GM18517 (cell line): ENCODE measurements around the gene NPHP1.
"Not testable (repeated sequence)": the region's sequence is repeated elsewhere in the genome, so short reads cannot be mapped to it uniquely, and the experiment has no call there.

Source experiments
- ATAC-seq: cut with Tn5 transposase; IDR thresholded peaks from one replicate; pipeline ENCODE4 v1.9.1; 2021; ENCODE audit warnings: mild to moderate bottlenecking, moderate library complexity; ENCODE audit not compliant: unreplicated experiment

The NPHP1 gene

DNA sequence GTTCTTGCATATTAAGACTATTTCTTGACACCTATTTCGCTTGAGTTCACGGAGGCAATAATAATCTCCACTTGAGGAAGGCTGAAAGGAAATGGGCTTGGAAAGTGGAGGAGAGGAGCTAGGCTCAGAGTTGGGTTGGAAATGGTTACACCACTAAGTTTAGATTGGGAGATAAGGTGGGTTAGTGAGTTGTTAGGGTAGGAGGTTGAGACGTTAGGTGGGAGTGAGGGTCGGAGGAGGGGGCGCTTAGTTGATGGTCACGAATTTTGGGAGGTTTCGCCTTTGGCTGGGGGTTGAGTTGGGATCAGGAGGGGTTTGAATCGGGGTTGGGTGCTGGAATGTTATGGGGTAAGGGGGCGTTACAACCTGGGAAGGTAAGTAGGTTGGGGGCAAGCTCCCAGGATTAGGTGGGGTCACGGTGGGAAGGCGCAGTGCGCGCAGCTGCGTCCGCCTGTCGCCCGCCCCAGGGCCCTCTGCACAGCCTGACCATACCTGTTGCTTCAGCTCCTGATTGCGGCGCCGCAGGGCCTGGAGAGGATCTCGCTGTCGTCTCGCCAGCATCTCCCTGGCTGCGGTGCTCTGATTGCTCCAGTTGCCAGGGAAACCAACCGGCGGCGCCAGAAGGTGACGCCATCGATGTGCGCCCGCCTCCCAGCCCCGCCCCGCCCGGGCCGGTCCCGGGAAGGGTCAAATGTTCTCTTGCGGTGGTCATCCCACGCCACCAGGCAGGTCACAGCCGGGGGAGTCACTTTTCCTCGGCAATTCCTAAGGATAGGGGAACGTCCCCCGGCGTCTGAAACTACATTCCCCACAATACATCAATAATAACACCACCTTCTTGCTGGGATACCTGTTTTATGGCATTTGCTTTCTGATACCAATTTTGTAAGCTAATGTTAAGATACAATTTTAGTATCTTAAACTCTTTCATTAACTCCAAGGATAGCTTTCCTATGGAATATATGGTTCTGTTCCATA lies at the start of gene NPHP1:
Gene NPHP1 (minus strand): TSS at position 606 of the 978 bp plus-strand sequence. CDS start 45 bp downstream, at position 561.
- peak; percentile 89 for ATAC-seq

DNA sequence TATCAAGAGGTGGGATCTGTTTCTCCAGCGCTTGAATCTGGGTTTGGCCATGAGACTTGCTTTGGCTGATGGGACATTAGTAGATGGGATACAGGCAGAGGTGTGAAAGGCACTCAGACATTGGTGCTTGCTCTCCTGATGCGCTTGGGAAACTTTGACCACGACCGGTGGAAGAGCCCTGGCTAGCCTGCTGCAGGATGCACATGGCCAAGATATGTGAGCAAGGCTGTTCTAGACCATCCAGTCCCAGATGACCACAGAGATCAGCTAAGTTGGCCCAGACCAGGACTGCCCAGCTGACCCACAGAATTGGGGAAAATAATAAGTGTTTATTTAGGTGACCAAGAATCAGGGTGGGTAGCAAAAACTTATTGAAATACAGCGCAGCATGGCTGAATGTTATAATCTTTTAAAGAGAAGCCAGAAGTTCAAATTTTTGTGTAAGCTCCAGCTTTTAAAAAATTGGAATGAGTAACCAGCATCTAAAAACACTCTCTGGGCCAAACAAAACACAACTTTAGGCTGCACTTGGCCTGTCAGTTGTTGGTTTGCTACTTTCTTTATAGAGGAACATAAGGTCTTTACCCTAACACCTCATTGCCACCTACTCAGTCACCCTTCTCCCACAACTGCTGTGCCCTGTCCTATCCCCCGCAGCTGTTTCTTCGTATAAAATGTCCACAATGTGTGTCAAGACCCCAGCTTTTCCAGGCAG lies 43.4 kb upstream of the NPHP1 start:
- not testable (repeated sequence) for ATAC-seq

DNA sequence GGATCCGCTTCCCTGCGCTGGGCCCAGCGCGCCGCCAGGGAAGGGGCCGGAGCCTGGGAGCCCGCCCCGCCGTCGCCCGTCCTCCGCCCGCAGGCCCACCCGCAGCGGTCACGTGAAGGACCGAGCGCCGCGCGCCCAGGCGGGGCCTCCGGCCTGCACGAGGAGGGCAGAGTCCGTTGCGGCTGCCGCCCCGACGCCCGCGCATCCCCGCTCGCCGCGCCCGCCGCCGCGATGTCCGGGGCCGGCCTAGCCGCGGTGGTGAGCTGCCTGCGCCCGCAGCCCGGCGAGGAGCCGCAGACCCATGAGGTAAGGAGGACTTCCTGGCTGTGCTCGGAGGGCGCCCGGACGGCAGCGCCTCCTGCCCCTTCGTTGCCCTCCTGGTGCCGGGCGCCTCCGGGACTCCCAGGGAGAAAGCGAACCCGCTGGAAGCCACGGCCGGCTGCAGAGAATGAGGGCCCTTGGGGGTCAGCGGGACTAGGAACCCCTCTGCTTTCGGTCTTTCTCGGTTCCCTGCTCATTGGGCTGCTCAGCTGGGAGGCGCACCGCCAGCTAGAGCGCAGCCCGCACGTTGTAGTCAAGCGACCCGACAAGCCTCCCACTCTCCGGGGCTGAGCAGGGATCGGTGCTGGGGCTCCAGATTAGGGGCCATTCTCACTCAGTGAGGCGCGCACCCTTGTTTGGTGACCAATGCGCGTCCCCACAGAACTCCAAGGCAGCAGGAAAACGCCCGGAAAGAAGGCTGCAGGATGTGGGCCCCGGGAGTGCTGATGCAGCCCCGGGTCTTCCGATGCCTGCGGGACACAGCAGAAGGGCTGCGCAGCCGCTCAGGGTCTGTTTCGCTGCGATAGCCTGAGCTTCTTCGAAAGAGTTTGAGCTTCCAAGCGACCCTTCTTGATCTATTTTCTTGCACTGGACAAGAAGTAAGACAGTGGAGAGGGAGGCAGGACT lies 40.9 kb upstream of the NPHP1 start:
- not testable (repeated sequence) for ATAC-seq

DNA sequence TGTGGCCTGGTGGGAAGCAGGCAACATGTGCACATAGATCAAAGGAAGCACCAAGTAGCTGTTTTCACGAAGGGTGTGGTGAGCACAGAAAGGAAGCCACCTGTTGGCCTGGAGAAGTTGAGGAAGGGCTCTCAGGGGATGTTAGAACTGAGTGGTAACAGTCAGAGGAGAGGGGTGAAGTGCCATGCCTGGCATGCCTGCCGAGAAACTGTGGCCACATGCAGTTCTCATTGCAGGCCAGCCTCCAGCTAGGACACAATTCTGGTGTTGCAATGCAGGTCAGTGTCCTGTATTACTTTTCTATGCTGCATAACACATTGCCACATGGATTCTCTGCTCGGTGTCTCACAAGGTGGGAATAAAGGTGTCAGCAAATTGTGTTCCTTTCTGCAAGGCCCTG lies 38.5 kb upstream of the NPHP1 start:
- ATAC-seq = not testable (repeated sequence)

DNA sequence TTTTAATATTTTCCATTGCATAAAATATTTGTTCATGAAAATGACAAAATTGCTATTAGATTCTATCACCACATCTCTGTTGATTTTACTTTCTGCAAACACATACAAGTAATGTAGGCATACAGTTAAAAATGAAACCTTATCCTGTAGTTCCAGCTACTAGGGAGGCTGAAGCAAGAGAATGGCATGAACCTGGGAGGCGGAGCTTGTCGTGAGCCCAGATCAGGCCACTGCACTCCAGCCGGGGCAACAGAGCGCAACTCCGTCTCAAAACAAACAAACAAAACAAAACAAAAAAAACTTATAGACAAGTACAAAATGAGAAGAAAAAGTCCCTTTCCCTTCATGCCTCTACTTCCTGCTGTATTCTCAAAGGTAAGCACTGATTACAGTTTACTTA lies 29.7 kb upstream of the NPHP1 start:
- not testable (repeated sequence) for ATAC-seq

DNA sequence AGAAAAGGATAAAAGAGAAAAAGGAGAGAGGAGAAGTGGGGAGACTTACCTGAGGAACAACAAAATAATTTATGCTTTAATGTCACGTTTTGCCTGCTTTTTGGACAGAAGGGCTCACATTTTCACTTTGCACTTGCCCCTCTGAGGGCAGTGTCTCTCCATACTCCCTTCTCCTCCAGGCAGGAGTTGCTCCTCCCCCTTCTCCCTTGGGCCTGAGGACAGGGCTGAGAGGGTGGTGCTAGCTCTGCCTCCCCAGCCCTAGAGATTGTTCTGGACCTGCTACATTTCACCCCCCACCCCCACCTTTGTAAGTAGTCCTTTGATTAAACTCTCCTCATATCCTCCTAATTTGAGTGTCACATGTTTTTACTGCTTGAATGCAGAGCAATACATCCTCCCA lies 25.1 kb upstream of the NPHP1 start:
- ATAC-seq = not testable (repeated sequence)

DNA sequence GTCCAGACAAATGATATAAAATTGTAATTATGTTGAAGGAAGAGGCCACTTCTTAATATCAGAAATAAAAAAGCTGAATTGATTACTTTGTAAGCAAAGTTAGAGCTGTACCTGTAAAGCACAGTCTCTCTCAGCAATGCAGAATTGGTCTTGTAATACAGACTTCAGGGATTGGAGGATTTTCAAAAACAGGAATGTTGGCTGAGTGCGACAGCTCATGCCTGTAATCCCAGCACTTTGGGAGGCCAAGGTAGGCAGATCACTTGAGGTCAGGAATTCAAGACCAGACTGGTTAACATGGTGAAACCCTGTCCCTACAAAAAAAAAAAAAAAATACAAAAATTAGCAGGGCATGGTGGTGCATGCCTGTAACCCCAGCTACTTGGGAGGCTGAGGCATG lies 17.8 kb upstream of the NPHP1 start:
- not testable (repeated sequence) for ATAC-seq

DNA sequence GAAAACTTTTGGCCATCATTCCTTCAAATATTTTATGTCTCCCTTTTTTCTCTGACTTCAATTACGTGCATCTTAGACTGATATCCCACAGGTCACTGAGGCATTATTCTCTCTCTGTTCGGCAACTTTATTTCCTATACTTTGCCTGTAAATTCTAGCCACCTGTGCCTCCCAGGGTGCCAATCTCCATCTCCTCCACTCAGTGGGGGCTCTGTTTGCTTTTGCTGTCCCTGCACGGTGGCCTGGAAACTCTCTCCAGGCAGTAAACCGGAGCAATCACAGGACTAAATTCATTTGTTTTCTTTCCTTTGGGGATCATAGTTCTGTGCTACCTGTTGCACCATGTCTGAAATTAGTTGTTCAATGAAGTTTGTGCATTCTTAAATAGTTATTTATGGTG lies 17.1 kb upstream of the NPHP1 start:
- no peak for ATAC-seq

DNA sequence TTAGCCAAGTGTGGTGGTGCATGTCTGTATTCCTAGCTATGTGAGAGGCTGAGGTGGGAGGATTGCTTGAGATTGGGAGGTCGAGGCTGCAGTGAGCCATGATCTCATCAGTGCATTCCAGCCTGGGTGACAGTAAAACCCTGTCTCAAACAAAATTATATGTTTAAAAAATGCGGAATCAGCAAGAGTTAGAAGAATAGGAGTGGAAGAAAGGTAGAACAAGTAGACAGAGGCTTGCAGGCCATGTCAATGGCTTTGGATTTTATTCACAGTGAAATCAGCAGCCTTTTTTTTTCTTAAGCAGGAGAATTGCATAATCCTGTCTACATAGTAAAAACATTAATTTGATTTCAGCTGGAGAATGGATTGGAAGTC lies 15.4 kb upstream of the NPHP1 start:
- ATAC-seq = no peak

DNA sequence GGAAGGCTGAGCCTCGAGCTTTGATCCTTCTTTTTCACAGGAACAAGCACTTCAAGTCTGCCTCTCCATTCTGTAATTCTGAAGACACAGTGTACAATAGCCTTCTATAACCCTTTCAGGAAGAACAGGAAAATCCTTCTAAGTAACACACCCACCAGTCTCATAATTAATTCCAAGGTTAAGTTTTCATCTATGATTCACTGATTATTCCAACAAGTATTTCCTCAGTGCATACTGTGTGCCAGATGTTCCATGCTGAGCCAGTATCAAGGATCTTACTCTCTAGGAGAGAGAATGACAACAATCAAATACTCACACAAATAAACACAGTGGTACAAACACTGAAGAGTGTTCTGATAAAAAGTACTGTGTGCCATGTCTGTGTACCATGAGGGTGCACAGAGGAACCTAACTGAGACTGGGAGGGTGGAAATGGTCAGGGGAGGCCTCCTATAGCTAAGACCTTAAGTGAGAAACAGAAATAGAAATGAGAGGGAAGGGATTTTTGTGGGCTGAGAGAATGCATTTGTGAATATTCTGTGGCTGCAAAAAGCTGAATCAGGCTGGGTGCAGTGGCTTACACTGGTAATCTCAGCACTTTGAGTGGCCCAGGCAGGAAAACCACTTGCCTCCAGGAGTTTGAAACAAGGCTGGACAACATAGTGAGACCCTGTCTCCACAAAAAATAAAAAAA lies 14.8 kb upstream of the NPHP1 start:
- ATAC-seq = no peak

DNA sequence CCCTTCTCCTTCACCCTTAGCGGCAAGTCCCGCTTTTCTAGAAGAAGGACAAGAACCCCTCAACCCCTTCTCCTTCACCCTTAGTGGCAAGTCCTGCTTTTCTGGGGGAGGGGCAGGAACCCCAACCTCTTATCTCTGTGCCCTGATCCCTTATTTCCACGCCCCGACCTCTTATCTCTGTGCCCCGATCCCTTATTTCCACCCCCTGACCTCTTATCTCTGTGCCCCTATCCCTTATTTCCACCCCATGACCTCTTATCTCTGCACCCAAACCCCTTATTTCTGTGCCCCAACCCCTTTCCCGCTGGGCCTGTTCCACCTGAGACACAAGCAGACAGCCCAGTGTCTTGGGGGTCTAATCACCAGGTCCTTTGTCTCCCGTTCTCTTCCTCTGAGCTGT lies 14.1 kb upstream of the NPHP1 start:
- ATAC-seq = not testable (repeated sequence)

DNA sequence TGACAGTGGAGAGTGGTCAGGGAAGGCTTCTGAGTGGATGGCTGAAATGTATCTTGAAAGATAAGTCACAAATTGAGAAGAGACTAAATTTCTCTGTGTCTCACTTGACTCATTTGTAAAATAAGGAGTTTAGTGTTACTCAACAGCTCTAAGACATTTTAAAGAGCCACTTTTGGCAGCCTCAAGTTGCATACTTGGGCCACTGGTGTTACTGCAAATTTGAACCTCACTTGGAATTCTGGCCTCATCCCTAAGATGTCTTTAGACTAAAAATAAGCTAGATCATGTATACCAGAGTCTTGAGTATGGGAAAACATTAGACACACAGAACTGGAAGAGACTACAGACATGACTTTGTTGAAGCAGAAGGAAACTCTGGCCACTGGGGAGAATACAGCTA lies 12.0 kb upstream of the NPHP1 start:
- ATAC-seq = no peak

DNA sequence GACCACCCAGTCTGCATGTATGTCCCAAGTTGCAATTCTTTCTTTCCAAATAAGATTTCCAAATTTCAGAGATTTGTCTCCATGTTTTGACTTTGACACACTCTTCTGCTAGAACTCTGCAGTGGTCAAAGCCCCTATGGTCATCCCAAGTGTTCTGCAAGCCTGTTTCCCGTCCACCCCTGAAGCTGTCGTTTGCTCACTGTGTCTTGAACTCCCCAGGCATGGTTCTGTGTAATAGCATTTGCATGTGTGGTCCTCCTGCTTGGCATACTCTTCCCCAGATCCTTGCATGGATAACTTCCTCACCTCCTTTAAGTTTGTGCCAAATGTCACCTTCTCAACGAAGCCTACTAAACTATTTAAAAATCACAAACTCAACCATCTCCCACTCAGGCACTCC lies 11.4 kb upstream of the NPHP1 start:
- no peak for ATAC-seq

DNA sequence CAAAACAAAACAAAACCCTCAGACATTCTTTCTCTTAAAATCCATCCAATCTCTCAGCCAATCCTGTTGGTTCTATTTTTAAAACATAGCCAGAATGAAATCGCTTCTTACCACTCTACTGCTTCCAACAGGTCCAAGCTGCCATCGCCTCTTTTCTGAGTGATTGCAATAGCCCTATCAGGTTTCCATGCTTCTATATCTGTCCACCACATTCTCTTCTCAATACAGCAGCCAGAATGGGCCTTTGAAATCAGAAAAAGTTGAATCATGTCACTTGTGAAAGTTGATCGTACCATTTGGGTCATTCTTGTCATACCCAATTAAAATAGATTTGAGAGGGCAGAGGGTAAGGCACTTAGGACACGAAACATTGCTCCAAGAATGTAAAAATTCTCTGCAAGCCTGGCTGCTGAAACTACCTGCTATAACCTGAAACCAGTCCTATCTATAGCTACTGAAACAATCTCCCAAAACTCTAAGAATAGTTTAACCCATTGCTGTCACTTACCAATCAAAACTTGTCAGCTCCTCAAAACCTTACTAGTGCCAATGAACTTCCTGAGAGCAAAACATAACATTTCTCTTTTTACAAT lies 10.8 kb upstream of the NPHP1 start:
- no peak for ATAC-seq

DNA sequence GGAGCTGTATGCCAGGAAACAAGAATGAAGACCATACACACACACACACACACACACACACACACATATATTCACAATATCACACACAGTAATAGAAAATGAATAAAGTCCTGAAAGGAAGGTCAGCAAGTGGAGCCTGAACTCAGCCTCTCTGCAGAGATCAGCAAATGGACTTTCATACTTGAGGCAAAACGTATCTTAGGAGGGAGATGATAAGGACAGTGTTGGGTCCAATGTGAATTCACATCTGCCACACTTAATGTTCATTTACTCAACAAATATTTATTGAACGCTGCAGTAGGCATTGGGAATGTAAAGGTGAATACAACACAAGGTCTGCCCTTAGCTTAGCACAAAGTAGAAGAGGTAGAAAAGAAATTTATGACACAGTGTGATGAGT lies 10.3 kb upstream of the NPHP1 start:
- ATAC-seq = no peak

DNA sequence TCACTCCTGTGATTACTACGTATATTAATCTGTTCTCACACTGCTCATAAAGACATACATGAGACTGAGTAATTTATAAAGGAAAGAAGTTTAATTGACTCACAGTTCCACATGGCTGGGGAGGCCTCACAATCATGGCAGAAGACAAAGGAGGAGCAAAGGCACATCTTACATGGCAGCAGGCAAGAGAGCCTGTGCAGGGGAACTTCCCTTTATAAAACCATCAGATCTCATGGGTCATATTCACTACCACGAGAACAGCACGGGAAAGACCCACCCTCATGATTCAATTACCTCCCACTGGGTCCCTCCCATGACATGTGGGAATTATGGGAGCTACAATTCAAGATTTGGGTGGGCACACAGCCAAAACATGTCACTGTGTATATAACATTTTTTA lies 8.7 kb upstream of the NPHP1 start:
- not testable (repeated sequence) for ATAC-seq

DNA sequence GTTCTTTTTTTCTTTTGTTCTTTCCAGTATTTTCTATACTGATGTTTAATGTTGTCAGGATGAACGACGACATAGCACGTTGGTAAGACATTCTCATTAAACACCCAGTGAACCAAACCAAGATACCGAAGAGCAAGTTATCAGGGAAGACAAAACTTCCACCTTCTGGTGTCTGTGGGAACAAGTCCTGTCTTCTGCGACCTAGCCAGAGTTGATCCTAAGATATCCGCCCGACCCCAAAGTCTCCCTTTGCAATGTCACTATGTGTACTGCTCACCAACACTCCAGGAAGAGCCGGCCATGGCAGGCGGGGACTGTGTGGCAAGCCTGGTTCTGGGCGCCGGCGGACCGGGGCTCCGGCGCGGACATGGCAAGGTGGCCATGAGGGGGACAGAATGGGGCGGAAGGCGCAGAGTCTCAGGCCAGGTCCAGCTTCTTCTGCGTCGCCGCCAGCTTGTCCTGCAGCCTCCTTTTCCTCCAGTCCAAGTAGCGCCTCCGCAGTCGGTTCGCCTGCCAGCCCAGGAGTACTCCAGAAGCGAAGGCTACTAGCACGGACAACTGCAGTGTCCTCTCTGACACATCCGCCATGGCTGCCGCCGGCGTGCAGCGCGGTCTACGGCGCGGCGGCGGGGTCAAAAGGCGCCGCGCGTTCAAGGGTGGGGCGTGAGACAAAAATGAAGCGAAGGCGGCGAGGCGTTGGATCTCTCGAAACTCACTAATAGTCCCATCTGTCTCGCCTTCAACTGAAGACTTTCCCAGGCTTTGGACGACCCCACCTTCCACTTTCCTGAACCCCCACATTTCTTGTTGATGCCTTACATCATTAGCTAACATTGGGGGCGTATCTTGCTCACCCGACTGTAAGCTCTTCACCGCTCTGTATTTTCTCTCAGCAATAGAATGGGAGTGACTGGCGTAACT lies 7.4 kb upstream of the NPHP1 start, which contains the start of gene MTLN:
Gene MTLN (minus strand): TSS at position 610 of the 921 bp plus-strand sequence. CDS start 22 bp downstream, at position 588.
- peak; percentile 83 for ATAC-seq

DNA sequence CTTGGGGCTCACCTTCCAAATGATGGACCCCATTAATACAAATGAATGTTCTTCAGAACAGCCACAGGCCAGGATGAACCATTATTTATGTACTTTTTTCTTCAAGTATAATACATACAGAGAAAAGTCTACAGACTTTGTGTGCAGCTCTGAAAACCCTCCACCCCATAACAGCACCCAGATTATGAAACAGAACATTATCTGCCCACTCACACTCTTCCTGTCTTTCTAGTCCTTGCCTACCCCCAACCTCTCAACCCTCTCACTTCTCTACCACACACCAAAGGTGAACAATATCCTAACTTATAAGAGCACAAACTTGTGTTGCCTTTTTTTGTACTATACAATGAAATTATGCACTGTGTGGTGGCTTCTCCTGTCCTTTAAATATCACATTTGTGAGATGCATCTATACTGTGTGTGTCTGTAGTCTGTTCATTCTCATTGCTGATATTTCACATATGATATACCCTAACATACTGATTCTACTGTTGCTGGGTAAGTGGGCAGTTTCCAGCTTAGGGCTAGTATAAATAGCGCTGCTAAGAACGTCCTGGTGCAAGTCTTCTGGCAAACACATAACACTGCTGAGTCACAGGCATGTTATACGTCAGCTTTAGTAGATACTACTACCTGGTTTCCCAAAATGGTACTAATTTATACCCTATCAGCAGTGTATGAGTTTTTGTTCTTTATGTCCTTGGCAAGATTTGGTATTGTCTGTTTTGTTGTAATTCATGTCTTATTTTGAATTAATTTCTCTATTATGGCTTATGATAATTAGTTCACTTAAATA lies 1.0 kb upstream of the NPHP1 start:
- ATAC-seq = no peak
